Measurements from ENCODE around the gene CCDC73. TPM values are rescaled to one million over a fixed set of nuclear protein-coding genes. Genes with fewer than 3 reads are reported as not detected.

Gene CCDC73
- polyA plus RNA-seq, 1 donor (not counting 4 experiments of a cell fraction or from before 2014, with no cell fraction given) = not detected

GRCh38 chr11:32659672-32660071, 134.8 kb downstream of the CCDC73 start:
- H3K79me2 ChIP-seq (ENCODE audit: control insufficient read depth, insufficient read depth, low read length) = no peaks in the 10 kb centered on the region
- no peaks in the 10 kb centered on the region for H3K27me3 ChIP-seq (ENCODE audit: control insufficient read depth, extremely low read depth, insufficient read depth, low read length)
- no peak overlapping the region for H3K4me3 ChIP-seq (ENCODE audit: control insufficient read depth in 2 of 3, extremely low read depth in 1 of 3, insufficient read depth in 2 of 3, low read depth in 1 of 3, low read length in 3 of 3)
- no peak overlapping the region for H3K4me2 ChIP-seq (ENCODE audit: control insufficient read depth, extremely low read depth, insufficient read depth, low read depth, low read length)
- no peaks in the 10 kb centered on the region for H3K9me3 ChIP-seq (ENCODE audit: control insufficient read depth, low read depth, low read length)
- no peak overlapping the region for H3K9ac ChIP-seq (ENCODE audit: control insufficient read depth, extremely low read depth, insufficient read depth, low read length)
- H3K36me3 ChIP-seq (ENCODE audit: control insufficient read depth in 2 of 2, extremely low read depth in 1 of 2, insufficient read depth in 2 of 2, low read length in 2 of 2) = no peaks in the 10 kb centered on the region
- peaks cover 12% of the 10 kb centered on the region for H3K4me1 ChIP-seq (ENCODE audit: control insufficient read depth, extremely low read depth, insufficient read depth, low read length)
- H3K9me1 ChIP-seq (ENCODE audit: control insufficient read depth, extremely low read depth, insufficient read depth, low read length) = no peaks in the 10 kb centered on the region
- peak overlapping the region; percentile 60 for H3K27ac ChIP-seq (ENCODE audit: control insufficient read depth, insufficient read depth, low read length)
- no peak overlapping the region for H2AFZ ChIP-seq (ENCODE audit: control insufficient read depth, low read length)
- H4K20me1 ChIP-seq (ENCODE audit: control insufficient read depth, extremely low read depth, insufficient read depth, low read length) = no peaks in the 10 kb centered on the region
- no peak for FAIRE-seq
- DNase-seq (ENCODE audit: low read depth, low spot score) = no peak
- no peak for TF ChIP-seq CTCF (optimal IDR thresholded peaks at IDR 0.05 in 1 of 3, IDR thresholded peaks at IDR 0.05 in 1 of 3, conservative IDR thresholded peaks at IDR 0.05 in 1 of 3; ENCODE audit: extremely low read depth in 1 of 3, insufficient read depth in 2 of 3, low read length in 3 of 3)
- TF ChIP-seq EZH2 (IDR thresholded peaks at IDR 0.05; ENCODE audit: low read length) = no peak
- dilution Hi-C loops (cut with MboI; ENCODE audit: extremely low pct_ligation_motif_present, low sequenced_read_pairs) = no loop called here

GRCh38 chr11:32658639-32659406, 135.6 kb downstream of the CCDC73 start:
- no peaks in the 10 kb centered on the region for H3K9me3 ChIP-seq (ENCODE audit: control insufficient read depth, low read depth, low read length)
- no peaks in the 10 kb centered on the region for H3K79me2 ChIP-seq (ENCODE audit: control insufficient read depth, insufficient read depth, low read length)
- H3K9me1 ChIP-seq (ENCODE audit: control insufficient read depth, extremely low read depth, insufficient read depth, low read length) = no peaks in the 10 kb centered on the region
- no peak overlapping the region for H3K9ac ChIP-seq (ENCODE audit: control insufficient read depth, extremely low read depth, insufficient read depth, low read length)
- dilution Hi-C loops (cut with MboI; ENCODE audit: extremely low pct_ligation_motif_present, low sequenced_read_pairs) = no loop called here
- H3K27ac ChIP-seq (ENCODE audit: control insufficient read depth, insufficient read depth, low read length) = peak overlapping the region; percentile 67
- DNase-seq (ENCODE audit: low read depth, low spot score) (no peak), FAIRE-seq (peak; percentile 20)
- H3K4me2 ChIP-seq (ENCODE audit: control insufficient read depth, extremely low read depth, insufficient read depth, low read depth, low read length) = peak overlapping the region; percentile 55
- H3K4me1 ChIP-seq (ENCODE audit: control insufficient read depth, extremely low read depth, insufficient read depth, low read length) = peaks cover 12% of the 10 kb centered on the region
- H3K36me3 ChIP-seq (ENCODE audit: control insufficient read depth in 2 of 2, extremely low read depth in 1 of 2, insufficient read depth in 2 of 2, low read length in 2 of 2) = no peaks in the 10 kb centered on the region
- no peaks in the 10 kb centered on the region for H4K20me1 ChIP-seq (ENCODE audit: control insufficient read depth, extremely low read depth, insufficient read depth, low read length)
- no peak overlapping the region for H3K4me3 ChIP-seq (ENCODE audit: control insufficient read depth in 2 of 3, extremely low read depth in 1 of 3, insufficient read depth in 2 of 3, low read depth in 1 of 3, low read length in 3 of 3)
- no peak for TF ChIP-seq EZH2 (IDR thresholded peaks at IDR 0.05; ENCODE audit: low read length)
- TF ChIP-seq CTCF (optimal IDR thresholded peaks at IDR 0.05 in 1 of 3, IDR thresholded peaks at IDR 0.05 in 1 of 3, conservative IDR thresholded peaks at IDR 0.05 in 1 of 3; ENCODE audit: extremely low read depth in 1 of 3, insufficient read depth in 2 of 3, low read length in 3 of 3) = no peak
- no peaks in the 10 kb centered on the region for H3K27me3 ChIP-seq (ENCODE audit: control insufficient read depth, extremely low read depth, insufficient read depth, low read length)
- H2AFZ ChIP-seq (ENCODE audit: control insufficient read depth, low read length) = no peak overlapping the region
